ENCODE data around the gene ERCC1.

DNA sequence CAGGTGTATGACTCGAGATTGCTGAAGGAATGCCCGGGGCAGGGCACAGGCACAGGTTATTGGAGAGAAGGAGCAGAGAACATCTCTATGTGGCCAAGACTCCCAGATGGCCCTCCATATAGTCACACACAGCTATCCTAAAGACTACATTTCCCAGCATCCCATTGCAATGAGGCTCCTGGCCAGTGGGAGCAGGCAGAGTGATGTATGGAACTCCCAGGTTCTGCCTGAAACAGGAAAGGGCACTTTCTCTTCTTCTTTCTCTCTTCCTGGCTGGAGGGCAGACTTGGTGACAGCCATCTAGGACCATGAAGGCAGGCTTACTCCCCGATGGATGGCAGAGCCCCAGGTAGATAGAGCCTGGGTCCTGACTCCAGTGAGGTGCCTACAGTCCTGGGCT lies 32.4 kb downstream of the ERCC1 start:
- TF ChIP-seq, protein P1, sequence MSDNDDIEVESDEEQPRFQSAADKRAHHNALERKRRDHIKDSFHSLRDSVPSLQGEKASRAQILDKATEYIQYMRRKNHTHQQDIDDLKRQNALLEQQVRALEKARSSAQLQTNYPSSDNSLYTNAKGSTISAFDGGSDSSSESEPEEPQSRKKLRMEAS (IDR thresholded peaks at IDR 0.05) = no peak
- TF ChIP-seq JUND (IDR thresholded peaks at IDR 0.05) (no peak), EGR1 (IDR thresholded peaks at IDR 0.05; ENCODE audit: low read depth) (no peak), POLR2A (IDR thresholded peaks at IDR 0.05; ENCODE audit: borderline replicate concordance, extremely low read depth, insufficient read depth, insufficient read length) (no peak), RAD21 (IDR thresholded peaks at IDR 0.05; ENCODE audit: low read depth) (no peak), EZH2 (IDR thresholded peaks at IDR 0.05) (no peak), CBX3 (IDR thresholded peaks at IDR 0.05; ENCODE audit: low read depth) (no peak), POLR2AphosphoS5 (IDR thresholded peaks at IDR 0.05; ENCODE audit: low read depth, low read length) (no peak; the same call in 1 of the 2 replicates), TCF7L2 (IDR thresholded peaks at IDR 0.05; ENCODE audit: borderline replicate concordance, extremely low read depth, insufficient read depth, insufficient read length) (no peak)
- TF ChIP-seq, protein P2, sequence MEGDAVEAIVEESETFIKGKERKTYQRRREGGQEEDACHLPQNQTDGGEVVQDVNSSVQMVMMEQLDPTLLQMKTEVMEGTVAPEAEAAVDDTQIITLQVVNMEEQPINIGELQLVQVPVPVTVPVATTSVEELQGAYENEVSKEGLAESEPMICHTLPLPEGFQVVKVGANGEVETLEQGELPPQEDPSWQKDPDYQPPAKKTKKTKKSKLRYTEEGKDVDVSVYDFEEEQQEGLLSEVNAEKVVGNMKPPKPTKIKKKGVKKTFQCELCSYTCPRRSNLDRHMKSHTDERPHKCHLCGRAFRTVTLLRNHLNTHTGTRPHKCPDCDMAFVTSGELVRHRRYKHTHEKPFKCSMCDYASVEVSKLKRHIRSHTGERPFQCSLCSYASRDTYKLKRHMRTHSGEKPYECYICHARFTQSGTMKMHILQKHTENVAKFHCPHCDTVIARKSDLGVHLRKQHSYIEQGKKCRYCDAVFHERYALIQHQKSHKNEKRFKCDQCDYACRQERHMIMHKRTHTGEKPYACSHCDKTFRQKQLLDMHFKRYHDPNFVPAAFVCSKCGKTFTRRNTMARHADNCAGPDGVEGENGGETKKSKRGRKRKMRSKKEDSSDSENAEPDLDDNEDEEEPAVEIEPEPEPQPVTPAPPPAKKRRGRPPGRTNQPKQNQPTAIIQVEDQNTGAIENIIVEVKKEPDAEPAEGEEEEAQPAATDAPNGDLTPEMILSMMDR (IDR thresholded peaks at IDR 0.05 in 2 of 3, conservative IDR thresholded peaks at IDR 0.05 in 1 of 3; ENCODE audit: borderline replicate concordance in 1 of 3, insufficient read depth in 1 of 3, low read depth in 2 of 3, low read length in 2 of 3) = no peak
- TF ChIP-seq, protein P3, sequence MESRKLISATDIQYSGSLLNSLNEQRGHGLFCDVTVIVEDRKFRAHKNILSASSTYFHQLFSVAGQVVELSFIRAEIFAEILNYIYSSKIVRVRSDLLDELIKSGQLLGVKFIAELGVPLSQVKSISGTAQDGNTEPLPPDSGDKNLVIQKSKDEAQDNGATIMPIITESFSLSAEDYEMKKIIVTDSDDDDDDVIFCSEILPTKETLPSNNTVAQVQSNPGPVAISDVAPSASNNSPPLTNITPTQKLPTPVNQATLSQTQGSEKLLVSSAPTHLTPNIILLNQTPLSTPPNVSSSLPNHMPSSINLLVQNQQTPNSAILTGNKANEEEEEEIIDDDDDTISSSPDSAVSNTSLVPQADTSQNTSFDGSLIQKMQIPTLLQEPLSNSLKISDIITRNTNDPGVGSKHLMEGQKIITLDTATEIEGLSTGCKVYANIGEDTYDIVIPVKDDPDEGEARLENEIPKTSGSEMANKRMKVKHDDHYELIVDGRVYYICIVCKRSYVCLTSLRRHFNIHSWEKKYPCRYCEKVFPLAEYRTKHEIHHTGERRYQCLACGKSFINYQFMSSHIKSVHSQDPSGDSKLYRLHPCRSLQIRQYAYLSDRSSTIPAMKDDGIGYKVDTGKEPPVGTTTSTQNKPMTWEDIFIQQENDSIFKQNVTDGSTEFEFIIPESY (IDR thresholded peaks at IDR 0.05; ENCODE audit: extremely low read depth, insufficient replicate concordance, low read length) = no peak
- TF ChIP-seq, protein P4, sequence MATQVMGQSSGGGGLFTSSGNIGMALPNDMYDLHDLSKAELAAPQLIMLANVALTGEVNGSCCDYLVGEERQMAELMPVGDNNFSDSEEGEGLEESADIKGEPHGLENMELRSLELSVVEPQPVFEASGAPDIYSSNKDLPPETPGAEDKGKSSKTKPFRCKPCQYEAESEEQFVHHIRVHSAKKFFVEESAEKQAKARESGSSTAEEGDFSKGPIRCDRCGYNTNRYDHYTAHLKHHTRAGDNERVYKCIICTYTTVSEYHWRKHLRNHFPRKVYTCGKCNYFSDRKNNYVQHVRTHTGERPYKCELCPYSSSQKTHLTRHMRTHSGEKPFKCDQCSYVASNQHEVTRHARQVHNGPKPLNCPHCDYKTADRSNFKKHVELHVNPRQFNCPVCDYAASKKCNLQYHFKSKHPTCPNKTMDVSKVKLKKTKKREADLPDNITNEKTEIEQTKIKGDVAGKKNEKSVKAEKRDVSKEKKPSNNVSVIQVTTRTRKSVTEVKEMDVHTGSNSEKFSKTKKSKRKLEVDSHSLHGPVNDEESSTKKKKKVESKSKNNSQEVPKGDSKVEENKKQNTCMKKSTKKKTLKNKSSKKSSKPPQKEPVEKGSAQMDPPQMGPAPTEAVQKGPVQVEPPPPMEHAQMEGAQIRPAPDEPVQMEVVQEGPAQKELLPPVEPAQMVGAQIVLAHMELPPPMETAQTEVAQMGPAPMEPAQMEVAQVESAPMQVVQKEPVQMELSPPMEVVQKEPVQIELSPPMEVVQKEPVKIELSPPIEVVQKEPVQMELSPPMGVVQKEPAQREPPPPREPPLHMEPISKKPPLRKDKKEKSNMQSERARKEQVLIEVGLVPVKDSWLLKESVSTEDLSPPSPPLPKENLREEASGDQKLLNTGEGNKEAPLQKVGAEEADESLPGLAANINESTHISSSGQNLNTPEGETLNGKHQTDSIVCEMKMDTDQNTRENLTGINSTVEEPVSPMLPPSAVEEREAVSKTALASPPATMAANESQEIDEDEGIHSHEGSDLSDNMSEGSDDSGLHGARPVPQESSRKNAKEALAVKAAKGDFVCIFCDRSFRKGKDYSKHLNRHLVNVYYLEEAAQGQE (IDR thresholded peaks at IDR 0.05; ENCODE audit: low read depth) = no peak
